ENCODE data around the gene LSM7. TPM values are rescaled to one million over a fixed set of nuclear protein-coding genes. Genes with fewer than 3 reads are reported as not detected.

LSM7 gene
- total and polyA plus RNA-seq, 2 of the 13 experiments (the other 11 are each of a cell fraction or from before 2014, with no cell fraction given): 140 to 205 TPM

- FAIRE-seq: peak; percentile 73
- in situ Hi-C loops (cut with HindIII; ENCODE audit: extremely low pct_ligation_motif_present, low pct_unique_long_range_greater_than_20kb): no loop called here
- H3K27me3 ChIP-seq (ENCODE audit: control insufficient read depth in 1 of 2, insufficient read depth in 2 of 2, low read length in 2 of 2): no peaks in the 10 kb centered on the region; a peak in 1 of 5 replicates
- peak; percentile 65 for ATAC-seq
- intact Hi-C loops (cut with micrococcal nuclease; ENCODE audit: unreplicated experiment): no loop called here
- CTCF ChIA-PET (ENCODE audit: low intra/inter-chr PET ratio, low total read pairs): no interaction called here
- no TSS peak for BruUV-seq (replicated peaks)
- peak overlapping the region; percentile 53 for H3K27ac ChIP-seq (ENCODE audit: extremely low read length, insufficient read depth, low read length)
- H3K4me3 ChIP-seq (replicated peaks in 1 of 3; ENCODE audit: insufficient read depth in 1 of 3, low read depth in 2 of 3, low read length in 3 of 3): peak overlapping the region; percentile 47 to 73 (median 56)
- POLR2A ChIA-PET: interaction anchor here (0.6 to 3.4 kb wide), 11 partner anchors 15 to 466 kb away, joined by 3 to 35 read pairs (median 5); partner anchors contain the start of genes LMNB2, PLEKHJ1 and TIMM13
- peaks cover 65% of the 10 kb centered on the region for H3K4me1 ChIP-seq (ENCODE audit: insufficient read depth, low read length)
- DNase-seq (ENCODE audit: low spot score): peak; percentile 68
- H3K9ac ChIP-seq (ENCODE audit: insufficient read depth, low read depth, low read length): peak overlapping the region; percentile 56
- peaks cover 0 to 7% of the 10 kb centered on the region in 2 experiments; a peak in 1 of 5 replicates for H3K36me3 ChIP-seq (replicated peaks in 1 of 2; ENCODE audit: control insufficient read depth in 1 of 2, insufficient read depth in 2 of 2, low read length in 2 of 2)
- H4K20me1 ChIP-seq (ENCODE audit: insufficient read depth, low read length): peaks cover 6% of the 10 kb centered on the region; the same call in 1 of the 2 replicates
- H3K79me2 ChIP-seq (ENCODE audit: insufficient read depth, low read length): peaks cover 38% of the 10 kb centered on the region
- H3K9me3 ChIP-seq (ENCODE audit: low read length): no peaks in the 10 kb centered on the region
- H3K4me2 ChIP-seq (ENCODE audit: low read depth, low read length): peak overlapping the region; percentile 95
- H2AFZ ChIP-seq (ENCODE audit: low read length): no peak overlapping the region
- WGBS (ENCODE audit: low lambda C conversion rate): 0% methylated on average over 1 of the region's 20 CpGs
- TF ChIP-seq HBP1 (CRISPR knock-in tag; IDR thresholded peaks at IDR 0.05; ENCODE audit: low read depth) (peak; percentile 52; the same call in 1 of the 2 replicates), ZC3H13 (CRISPR knock-in tag; IDR thresholded peaks at IDR 0.05) (peak; percentile 7; the same call in 1 of the 2 replicates), SP5 (CRISPR knock-in tag; IDR thresholded peaks at IDR 0.05; ENCODE audit: borderline replicate concordance, low read depth) (peak; percentile 85), ZNF549 (CRISPR knock-in tag; IDR thresholded peaks at IDR 0.05) (no peak), ARNTL (CRISPR knock-in tag; IDR thresholded peaks at IDR 0.05) (no peak), KDM4B (CRISPR knock-in tag; IDR thresholded peaks at IDR 0.05) (no peak), ZNF160 (CRISPR knock-in tag; IDR thresholded peaks at IDR 0.05) (no peak), NR2F2 (IDR thresholded peaks at IDR 0.05; ENCODE audit: borderline replicate concordance, low read depth) (no peak), YY1 (IDR thresholded peaks at IDR 0.05; ENCODE audit: insufficient read depth, insufficient replicate concordance, low read depth, low read length) (no peak), ZSCAN21 (CRISPR knock-in tag; IDR thresholded peaks at IDR 0.05; ENCODE audit: borderline replicate concordance) (peak; percentile 64; the same call in 1 of the 2 replicates), ZNF891 (CRISPR knock-in tag; IDR thresholded peaks at IDR 0.05) (0 out of 2 replicates have a peak, but pooled peaks have one; percentile 16), THAP11 (CRISPR knock-in tag; IDR thresholded peaks at IDR 0.05) (peak; percentile 28; the same call in 1 of the 2 replicates), ZNF136 (CRISPR knock-in tag; IDR thresholded peaks at IDR 0.05; ENCODE audit: low read depth) (no peak), MXD4 (CRISPR knock-in tag; IDR thresholded peaks at IDR 0.05) (0 out of 2 replicates have a peak, but pooled peaks have one; percentile 24), TARDBP (CRISPR knock-in tag; IDR thresholded peaks at IDR 0.05) (peak; percentile 65; the same call in 1 of the 2 replicates), SNAPC2 (CRISPR knock-in tag; IDR thresholded peaks at IDR 0.05) (0 out of 2 replicates have a peak, but pooled peaks have one; percentile 46), ZNF746 (CRISPR knock-in tag; IDR thresholded peaks at IDR 0.05) (peak; percentile 92), ZFP62 (CRISPR knock-in tag; IDR thresholded peaks at IDR 0.05) (no peak), GABPA (IDR thresholded peaks at IDR 0.05; ENCODE audit: low read depth, low read length) (no peak), GABPA (CRISPR knock-in tag; IDR thresholded peaks at IDR 0.05; ENCODE audit: low read depth) (peak; percentile 46; the same call in 1 of the 2 replicates), MAX (IDR thresholded peaks at IDR 0.05) (peak; percentile 45; the same call in 1 of the 2 replicates)
These were observed 2.4 kb upstream of the LSM7 start for GRCh38 chr19:2330632-2331284.

All from HepG2 (cell line).